Measurements from ENCODE around the gene COA6. TPM values are rescaled to one million over a fixed set of nuclear protein-coding genes. Genes with fewer than 3 reads are reported as not detected.

Gene COA6
- total and polyA plus RNA-seq, 10 donors, result 6.9 to 57.4 (median 18.5) TPM

DNA sequence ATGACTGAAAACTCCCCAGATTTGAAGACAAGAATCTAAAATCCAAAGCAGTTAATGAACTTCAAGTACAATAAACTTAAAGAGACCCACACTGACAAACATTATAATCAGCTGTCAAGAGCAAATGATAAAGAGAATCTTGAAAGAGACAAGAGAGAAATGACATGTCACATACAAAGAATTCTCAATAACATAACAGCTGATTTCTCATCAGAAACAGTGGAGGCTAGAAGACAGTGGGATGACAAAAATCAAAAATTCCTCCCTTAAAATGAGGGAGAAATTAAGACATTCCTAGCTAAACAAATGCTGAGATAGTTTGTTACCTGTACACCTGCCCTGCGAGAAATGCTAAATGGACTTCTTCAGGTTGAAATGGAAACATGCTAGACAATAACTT, 36.0 kb upstream of the COA6 start:
- TF ChIP-seq POLR2AphosphoS5 (IDR thresholded peaks at IDR 0.05), result no peak
- no peak for TF ChIP-seq POLR2A (IDR thresholded peaks at IDR 0.05)
- no peak for TF ChIP-seq CTCF (IDR thresholded peaks at IDR 0.05 in 8 of 11, conservative IDR thresholded peaks at IDR 0.05 in 3 of 11)
- Histone ChIP-seq H3K27ac (no peak overlapping the region), H3K4me1 (no peaks in the 10 kb centered on the region), H3K9me3 (peaks cover 0 to 54% (median 46%) of the 10 kb centered on the region in 8 donors), H3K36me3 (no peaks in the 10 kb centered on the region), H3K4me3 (no peak overlapping the region), H3K27me3 (replicated peaks in 1 of 7) (peaks cover 0 to 3% (median 0%) of the 10 kb centered on the region in 7 donors)
- no peak for DNase-seq
- whole genome bisulfite sequencing, 5 donors, result 91 to 98% (median 96%) methylated on average over 1 of the region's 1 CpG
- intact Hi-C loops (cut with DNase I; ENCODE audit: low total_unique reads), result no loop called here

DNA sequence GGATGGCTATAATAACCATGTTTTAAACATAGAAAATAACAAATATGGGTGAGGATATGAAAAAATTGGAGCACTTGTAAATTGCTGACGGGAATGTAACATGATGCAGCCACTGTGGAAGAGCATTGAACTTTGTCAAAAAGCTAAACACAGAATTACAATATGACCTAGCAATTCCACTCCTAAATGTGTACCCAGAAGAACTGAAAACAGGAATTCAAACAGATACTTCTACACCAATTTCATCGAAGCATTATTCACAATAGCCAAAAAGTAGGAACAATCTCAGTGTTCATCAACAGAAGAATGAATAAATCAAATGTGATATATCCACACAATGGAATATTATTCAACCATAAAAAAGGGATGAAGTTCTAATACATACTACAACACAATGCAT, 32.7 kb upstream of the COA6 start:
- intact Hi-C loops (cut with DNase I; ENCODE audit: low total_unique reads), result no loop called here
- DNase-seq, result no peak
- H3K4me3 ChIP-seq, result no peak overlapping the region
- no peaks in the 10 kb centered on the region for H3K4me1 ChIP-seq
- WGBS, 5 donors, result 86 to 99% (median 93%) methylated on average over 2 of the region's 2 CpGs
- H3K27me3 ChIP-seq (replicated peaks in 1 of 7), result no peaks in the 10 kb centered on the region
- H3K27ac ChIP-seq, result no peak overlapping the region
- no peak for TF ChIP-seq POLR2A (IDR thresholded peaks at IDR 0.05)
- no peak for TF ChIP-seq POLR2AphosphoS5 (IDR thresholded peaks at IDR 0.05)
- TF ChIP-seq CTCF (IDR thresholded peaks at IDR 0.05 in 8 of 11, conservative IDR thresholded peaks at IDR 0.05 in 3 of 11), result no peak
- H3K36me3 ChIP-seq, result no peaks in the 10 kb centered on the region
- H3K9me3 ChIP-seq, result peaks cover 0 to 52% (median 44%) of the 10 kb centered on the region in 8 donors

GRCh38 chr1:234342774-234343173, 30.5 kb upstream of the COA6 start:
- Histone ChIP-seq H3K27ac (no peak overlapping the region), H3K27me3 (replicated peaks in 1 of 7) (no peaks in the 10 kb centered on the region), H3K36me3 (no peaks in the 10 kb centered on the region), H3K4me1 (no peaks in the 10 kb centered on the region), H3K9me3 (peaks cover 0 to 30% (median 24%) of the 10 kb centered on the region in 8 donors), H3K4me3 (no peak overlapping the region)
- 84 to 91% (median 87%) methylated on average over 5 of the region's 5 CpGs for WGBS, 5 donors
- intact Hi-C loops (cut with DNase I; ENCODE audit: low total_unique reads), result no loop called here
- DNase-seq, result no peak
- TF ChIP-seq POLR2A (IDR thresholded peaks at IDR 0.05), result no peak
- TF ChIP-seq CTCF (IDR thresholded peaks at IDR 0.05 in 8 of 11, conservative IDR thresholded peaks at IDR 0.05 in 3 of 11), result no peak
- no peak for TF ChIP-seq POLR2AphosphoS5 (IDR thresholded peaks at IDR 0.05)

GRCh38 chr1:234345237-234345636, 28.0 kb upstream of the COA6 start:
- Histone ChIP-seq H3K27me3 (replicated peaks in 1 of 7) (peaks cover 0 to 5% (median 0%) of the 10 kb centered on the region in 7 donors), H3K27ac (no peak overlapping the region), H3K9me3 (peaks cover 0 to 7% (median 4%) of the 10 kb centered on the region in 8 donors), H3K4me1 (no peaks in the 10 kb centered on the region), H3K4me3 (no peak overlapping the region), H3K36me3 (no peaks in the 10 kb centered on the region)
- no peak for DNase-seq
- TF ChIP-seq POLR2A (IDR thresholded peaks at IDR 0.05) (no peak), POLR2AphosphoS5 (IDR thresholded peaks at IDR 0.05) (no peak), CTCF (IDR thresholded peaks at IDR 0.05 in 8 of 11, conservative IDR thresholded peaks at IDR 0.05 in 3 of 11) (no peak)
- 84 to 100% (median 90%) methylated on average over 1 of the region's 1 CpG for WGBS, 5 donors
- intact Hi-C loops (cut with DNase I; ENCODE audit: low total_unique reads), result no loop called here
